Aorta (tissue), 5 donors: ENCODE measurements around the gene FBXO36. TPM values are rescaled to one million over a fixed set of nuclear protein-coding genes. Genes with fewer than 3 reads are reported as not detected.
"Not testable (repeated sequence)": the region's sequence is repeated elsewhere in the genome, so short reads cannot be mapped to it uniquely, and the experiment has no call there.

Experiments used
- ATAC-seq: fragments of 200-7000 bp; cut with Tn5 transposase; one replicate; pipeline ENCODE4 v1.9.1; 2022; ENCODE audit warnings: moderate library complexity; ENCODE audit not compliant: low FRiP score
- DNase-seq, 2 donors: peaks; one replicate each; pipeline ENCODE4 v3.0.0-alpha.2; 2020
- H3K27ac ChIP-seq, 2 donors: one replicate each; pipeline ENCODE4 v1.5.1; 2013; ENCODE audit warnings: low read length in 2 of 2, mild to moderate bottlenecking in 2 of 2, moderate library complexity in 2 of 2, control low read depth in 1 of 2, inconsistent platforms in 1 of 2, low read depth in 1 of 2
- H3K27me3 ChIP-seq, 2 donors: one replicate each; pipeline ENCODE4 v1.6.1; 2013; ENCODE audit warnings: control low read depth in 1 of 2, low read length in 1 of 2, mild to moderate bottlenecking in 1 of 2, moderate library complexity in 1 of 2; ENCODE audit not compliant: insufficient read depth in 2 of 2, control insufficient read depth in 1 of 2
- H3K36me3 ChIP-seq, 2 donors: one replicate each; pipeline ENCODE4 v1.6.1; 2013; ENCODE audit warnings: control low read depth in 1 of 2, low read length in 1 of 2, mild to moderate bottlenecking in 1 of 2; ENCODE audit not compliant: insufficient read depth in 2 of 2, control insufficient read depth in 1 of 2
- H3K4me1 ChIP-seq, 2 donors: one replicate each; pipeline ENCODE4 v1.6.1; 2013; ENCODE audit warnings: low read length in 2 of 2, control low read depth in 1 of 2, mild to moderate bottlenecking in 1 of 2, moderate library complexity in 1 of 2; ENCODE audit not compliant: insufficient read depth in 2 of 2, control insufficient read depth in 1 of 2
- H3K4me3 ChIP-seq, 2 donors: one replicate each; pipeline ENCODE4 v1.5.1; 2013; ENCODE audit warnings: low read length in 2 of 2, control low read depth in 1 of 2, mild to moderate bottlenecking in 1 of 2
- H3K9me3 ChIP-seq: one replicate; pipeline ENCODE4 v1.6.1; 2013; ENCODE audit warnings: mild to moderate bottlenecking, low read length; ENCODE audit not compliant: control insufficient read depth
- WGBS, 2 donors: extraction: QIAGEN DNeasy Blood & Tissue Kit; methylation state at CpG; one replicate each; pipeline ENCODE4 v1.1.7; 2013; 5-methylcytosine and 5-hydroxymethylcytosine counted together
- intact Hi-C, 2 donors: fragments of 100-400 bp; cut with DNase I; formaldehyde crosslinking; loops; one replicate each; pipeline versions ENCODE4 v1.14.2 to v1.15.0; 2022
- polyA plus RNA-seq, 2 donors: library from polyadenylated mRNA; stranded (reverse); fragments of 200-250 nt; gene quantifications; one replicate each; pipeline ENCODE4 v1.2.3, GENCODE V29; 2013
- total RNA-seq, 2 donors: library from RNA; stranded (reverse); fragmentation: NEBNext Ultra II Directional; extraction: Animal tissue kit (Norgen Biotek cat#: 25700); gene quantifications; one replicate each; pipeline ENCODE4 v1.2.1, GENCODE V29; 2021
- donor health status: healthy with polysubstance abuse.
- donor health status: Bipolar disorder and iron deficiency.
- donor health status: DM: no; HTN: no; CAD: no.
- donor health status: DM: no; HTN: no; CAD: no.
- donor health status: DM: yes; HTN: yes; CAD: no.

Gene FBXO36
- total and polyA plus RNA-seq, 4 donors, result 1.3 to 2.2 (median 1.7) TPM

GRCh38 chr2:229884775-229885699 lies 37.3 kb upstream of the FBXO36 start:
- H3K4me1 ChIP-seq, result peaks cover 0 to 6% of the 10 kb centered on the region in 2 donors
- H3K9me3 ChIP-seq, result no peaks in the 10 kb centered on the region
- 84 to 85% methylated on average over 5 of the region's 5 CpGs for WGBS, 2 donors
- H3K36me3 ChIP-seq, result no peaks in the 10 kb centered on the region
- H3K27ac ChIP-seq, result no peak overlapping the region
- H3K4me3 ChIP-seq, result no peak overlapping the region
- DNase-seq (no peak), ATAC-seq (no peak)
- no peaks in the 10 kb centered on the region for H3K27me3 ChIP-seq
- intact Hi-C loops, result no loop called here

- ATAC-seq, result no peak
- H3K36me3 ChIP-seq, result no peaks in the 10 kb centered on the region
- DNase-seq, result no peak
- no peak overlapping the region for H3K27ac ChIP-seq
- 86 to 87% methylated on average over 1 of the region's 1 CpG for WGBS, 2 donors
- H3K9me3 ChIP-seq, result no peaks in the 10 kb centered on the region
- intact Hi-C loops, result no loop called here
- no peaks in the 10 kb centered on the region for H3K27me3 ChIP-seq
- H3K4me3 ChIP-seq, result no peak overlapping the region
- peaks cover 0 to 4% of the 10 kb centered on the region in 2 donors for H3K4me1 ChIP-seq
These were observed 34.9 kb upstream of the FBXO36 start for GRCh38 chr2:229887441-229887840.

GRCh38 chr2:229888031-229888430 lies 34.3 kb upstream of the FBXO36 start:
- no peak overlapping the region for H3K4me3 ChIP-seq
- H3K27me3 ChIP-seq, result no peaks in the 10 kb centered on the region
- DNase-seq (no peak), ATAC-seq (no peak)
- intact Hi-C loops, result no loop called here
- H3K36me3 ChIP-seq, result no peaks in the 10 kb centered on the region
- no peak overlapping the region for H3K27ac ChIP-seq
- H3K9me3 ChIP-seq, result no peaks in the 10 kb centered on the region
- 99 to 100% methylated on average over 1 of the region's 1 CpG for WGBS, 2 donors
- no peaks in the 10 kb centered on the region for H3K4me1 ChIP-seq

GRCh38 chr2:229889023-229889422 lies 33.3 kb upstream of the FBXO36 start:
- ATAC-seq (no peak), DNase-seq (no peak)
- intact Hi-C loops, result no loop called here
- no peaks in the 10 kb centered on the region for H3K4me1 ChIP-seq
- H3K27ac ChIP-seq, result no peak overlapping the region
- 85 to 87% methylated on average over 2 of the region's 2 CpGs for WGBS, 2 donors
- no peaks in the 10 kb centered on the region for H3K27me3 ChIP-seq
- no peak overlapping the region for H3K4me3 ChIP-seq
- no peaks in the 10 kb centered on the region for H3K9me3 ChIP-seq
- H3K36me3 ChIP-seq, result no peaks in the 10 kb centered on the region

GRCh38 chr2:229896857-229897256 lies 25.4 kb upstream of the FBXO36 start:
- Histone ChIP-seq H3K27me3 (no peaks in the 10 kb centered on the region), H3K27ac (no peak overlapping the region), H3K9me3 (no peaks in the 10 kb centered on the region), H3K4me1 (peaks cover 0 to 3% of the 10 kb centered on the region in 2 donors), H3K36me3 (no peaks in the 10 kb centered on the region), H3K4me3 (no peak overlapping the region)
- no peak for DNase-seq
- intact Hi-C loops, result no loop called here
- no peak for ATAC-seq
- WGBS, 2 donors, result 48 to 57% methylated on average over 1 of the region's 1 CpG

GRCh38 chr2:229899604-229900003 lies 22.7 kb upstream of the FBXO36 start:
- Histone ChIP-seq H3K4me1 (peaks cover 0 to 3% of the 10 kb centered on the region in 2 donors), H3K36me3 (peaks cover 0 to 2% of the 10 kb centered on the region in 2 donors), H3K4me3 (no peak overlapping the region), H3K27me3 (no peaks in the 10 kb centered on the region), H3K27ac (no peak overlapping the region), H3K9me3 (no peaks in the 10 kb centered on the region)
- ATAC-seq, result no peak
- DNase-seq, result no peak
- intact Hi-C loops, result no loop called here
- WGBS, 2 donors, result 91 to 94% methylated on average over 3 of the region's 3 CpGs

- H3K4me3 ChIP-seq, result no peak overlapping the region
- peaks cover 0 to 3% of the 10 kb centered on the region in 2 donors for H3K4me1 ChIP-seq
- ATAC-seq (no peak), DNase-seq (no peak)
- no peaks in the 10 kb centered on the region for H3K9me3 ChIP-seq
- WGBS, 2 donors, result 92 to 96% methylated on average over 3 of the region's 3 CpGs
- no peak overlapping the region for H3K27ac ChIP-seq
- H3K27me3 ChIP-seq, result no peaks in the 10 kb centered on the region
- H3K36me3 ChIP-seq, result peaks cover 0 to 2% of the 10 kb centered on the region in 2 donors
- intact Hi-C loops, result no loop called here
These were observed 22.3 kb upstream of the FBXO36 start for GRCh38 chr2:229900012-229900411.

GRCh38 chr2:229900514-229900913 lies 21.8 kb upstream of the FBXO36 start:
- ATAC-seq, H3K27me3 ChIP-seq, H3K4me3 ChIP-seq, H3K27ac ChIP-seq, H3K4me1 ChIP-seq, H3K36me3 ChIP-seq, intact Hi-C loops, DNase-seq, H3K9me3 ChIP-seq: not testable (repeated sequence)
- WGBS, 2 donors, result 93 to 95% methylated on average over 9 of the region's 9 CpGs

- no peak overlapping the region for H3K27ac ChIP-seq
- no peak for ATAC-seq
- no peak overlapping the region for H3K4me3 ChIP-seq
- no peak for DNase-seq
- 32 to 37% methylated on average over 3 of the region's 3 CpGs for WGBS, 2 donors
- H3K36me3 ChIP-seq, result peaks cover 0 to 2% of the 10 kb centered on the region in 2 donors
- intact Hi-C loops, result no loop called here
- peaks cover 0 to 3% of the 10 kb centered on the region in 2 donors for H3K4me1 ChIP-seq
- H3K9me3 ChIP-seq, result no peaks in the 10 kb centered on the region
- H3K27me3 ChIP-seq, result no peaks in the 10 kb centered on the region
These were observed 20.5 kb upstream of the FBXO36 start for GRCh38 chr2:229901819-229902218.
